ENCODE data around the gene TNFRSF18.

- TF ChIP-seq YY1 (IDR thresholded peaks at IDR 0.05; ENCODE audit: insufficient read depth, insufficient read length) (no peak), ZNF274 (IDR thresholded peaks at IDR 0.05; ENCODE audit: low read depth, low read length) (no peak)
These were observed 1.2 kb downstream of the TNFRSF18 start for GRCh38 chr1:1204998-1205768.
